K562 (cell line): ENCODE results near the gene SEBOX. TPM values are rescaled to one million over a fixed set of nuclear protein-coding genes. Genes with fewer than 3 reads are reported as not detected.

Experiments used
- EP400 ChIP-seq: fragments of 450-650 bp; IDR thresholded peaks from 2 replicates; pipeline ENCODE4 v1.6.1; 2017; ENCODE audit warnings: antibody characterized with exemption, mild to moderate bottlenecking, moderate library complexity
- ESRRB ChIP-seq: fragments of 250-450 bp; sonication (Bioruptor Pico); IDR thresholded peaks from 2 replicates; pipeline ENCODE4 v1.5.0; 2020; ENCODE audit warnings: mild to moderate bottlenecking, moderate library complexity, borderline replicate concordance
- ETV5 ChIP-seq: sonication (generic); formaldehyde crosslinking; IDR thresholded peaks from 2 replicates; pipeline ENCODE4 v1.4.0; 2020; ENCODE audit warnings: low read depth, mild to moderate bottlenecking, missing genetic modification reagents
- FOXK2 ChIP-seq, 2 experiments: fragments of 450-650 bp; IDR thresholded peaks in 1 of 2; conservative IDR thresholded peaks in 1 of 2; 2 replicates each; pipeline ENCODE4 v1.6.1; 2016; ENCODE audit warnings: low read depth in 2 of 2, mild to moderate bottlenecking in 1 of 2
- GTF2A2 ChIP-seq: IDR thresholded peaks from 2 replicates; pipeline ENCODE4 v1.6.1; 2016; ENCODE audit warnings: mild to moderate bottlenecking, missing genetic modification characterization, missing compliant biosample characterization
- HEY1 ChIP-seq: fragments of 250-450 bp; sonication (Bioruptor Pico); IDR thresholded peaks from 2 replicates; pipeline ENCODE4 v1.5.0; 2020; ENCODE audit warnings: mild to moderate bottlenecking, moderate library complexity, borderline replicate concordance
- KLF6 ChIP-seq: fragments of 250-450 bp; sonication (Bioruptor Pico); IDR thresholded peaks from 2 replicates; pipeline ENCODE4 v1.4.0; 2020; ENCODE audit warnings: mild to moderate bottlenecking, moderate library complexity, borderline replicate concordance
- MAFF ChIP-seq: IDR thresholded peaks from 2 replicates; pipeline ENCODE4 v1.6.1; 2012; ENCODE audit warnings: low read length, improper control_type of control experiment
- MTA2 ChIP-seq: fragments of 450-650 bp; IDR thresholded peaks from 2 replicates; pipeline ENCODE4 v1.6.1; 2016; ENCODE audit warnings: low read depth
- NONO ChIP-seq, 2 experiments: fragments of 200-400 bp in 1 of 2; fragments of 450-650 bp in 1 of 2; formaldehyde crosslinking in 1 of 2; IDR thresholded peaks; 2 replicates each; pipeline ENCODE4 v1.6.1; 2017; ENCODE audit warnings: low read depth in 2 of 2, mild to moderate bottlenecking in 2 of 2, moderate library complexity in 2 of 2, low read length in 1 of 2
- NR2C1 ChIP-seq, 2 experiments: fragments of 450-650 bp; IDR thresholded peaks; 2 replicates each; pipeline ENCODE4 v1.6.1; 2017; ENCODE audit warnings: mild to moderate bottlenecking in 2 of 2, antibody characterized with exemption in 1 of 2, inconsistent platforms in 1 of 2, missing compliant biosample characterization in 1 of 2, missing genetic modification characterization in 1 of 2
- WHSC1 ChIP-seq: IDR thresholded peaks from one replicate; pipeline ENCODE4 v1.6.1; 2012; ENCODE audit warnings: low read length, control low read depth, inconsistent platforms
- ZC3H8 ChIP-seq: fragments of 450-650 bp; IDR thresholded peaks from 2 replicates; pipeline ENCODE4 v1.6.1; 2017
- ZEB2 ChIP-seq: fragments of 450-650 bp; IDR thresholded peaks from 2 replicates; pipeline ENCODE4 v1.6.1; 2016
- ZHX1 ChIP-seq: fragments of 150-350 bp; conservative IDR thresholded peaks from 2 replicates; pipeline ENCODE4 v1.6.1; 2014; ENCODE audit warnings: low read length
- polyA plus RNA-seq, 8 experiments: library from polyadenylated mRNA; depleted of rRNA in 4 of 8; stranded (reverse) in 5 of 8; unstranded in 3 of 8; fragments of >200 nt; fragmentation: Nextera tagmentation in 2 of 8; fragmentation: Illumina TruSeq in 1 of 8; extraction: Ambion mirVana in 2 of 8; extraction: Trizol in 1 of 8; gene quantifications; 2 replicates each; pipeline versions ENCODE4 v1.2.1 to v1.2.3, GENCODE V29; 2011 to 2014; ENCODE audit warnings: inconsistent platforms in 1 of 8, missing spikeins in 1 of 8
- total RNA-seq, 7 experiments: library from RNA; depleted of rRNA in 6 of 7; stranded (reverse); fragments of >200 nt in 6 of 7; fragmentation: Illumina TruSeq in 2 of 7; extraction: Trizol in 2 of 7; gene quantifications; 2 replicates each; pipeline versions ENCODE4 v1.2.1 to v1.2.3, GENCODE V29; 2011 to 2021; ENCODE audit warnings: low replicate concordance in 1 of 7
- TF ChIP-seq, protein P1 (sequence below): fragments of 250-450 bp; sonication (Bioruptor Pico); IDR thresholded peaks from 2 replicates; pipeline ENCODE4 v1.4.0; 2020
- TF ChIP-seq, protein P2 (sequence below), 2 experiments: IDR thresholded peaks; 2 replicates each; pipeline ENCODE4 v1.6.1; 2011; ENCODE audit warnings: borderline replicate concordance in 1 of 2, control low read depth in 1 of 2, low read depth in 1 of 2, low read length in 1 of 2, mild to moderate bottlenecking in 1 of 2, mixed read lengths in 1 of 2, moderate library complexity in 1 of 2; ENCODE audit not compliant: insufficient read depth in 1 of 2, insufficient read length in 1 of 2, poor library complexity in 1 of 2, severe bottlenecking in 1 of 2; ENCODE audit errors: extremely low read depth in 1 of 2

Gene SEBOX
- total and polyA plus RNA-seq, 9 of the 15 experiments (the other 6 are each of a cell fraction or from before 2014, with no cell fraction given): not detected

DNA sequence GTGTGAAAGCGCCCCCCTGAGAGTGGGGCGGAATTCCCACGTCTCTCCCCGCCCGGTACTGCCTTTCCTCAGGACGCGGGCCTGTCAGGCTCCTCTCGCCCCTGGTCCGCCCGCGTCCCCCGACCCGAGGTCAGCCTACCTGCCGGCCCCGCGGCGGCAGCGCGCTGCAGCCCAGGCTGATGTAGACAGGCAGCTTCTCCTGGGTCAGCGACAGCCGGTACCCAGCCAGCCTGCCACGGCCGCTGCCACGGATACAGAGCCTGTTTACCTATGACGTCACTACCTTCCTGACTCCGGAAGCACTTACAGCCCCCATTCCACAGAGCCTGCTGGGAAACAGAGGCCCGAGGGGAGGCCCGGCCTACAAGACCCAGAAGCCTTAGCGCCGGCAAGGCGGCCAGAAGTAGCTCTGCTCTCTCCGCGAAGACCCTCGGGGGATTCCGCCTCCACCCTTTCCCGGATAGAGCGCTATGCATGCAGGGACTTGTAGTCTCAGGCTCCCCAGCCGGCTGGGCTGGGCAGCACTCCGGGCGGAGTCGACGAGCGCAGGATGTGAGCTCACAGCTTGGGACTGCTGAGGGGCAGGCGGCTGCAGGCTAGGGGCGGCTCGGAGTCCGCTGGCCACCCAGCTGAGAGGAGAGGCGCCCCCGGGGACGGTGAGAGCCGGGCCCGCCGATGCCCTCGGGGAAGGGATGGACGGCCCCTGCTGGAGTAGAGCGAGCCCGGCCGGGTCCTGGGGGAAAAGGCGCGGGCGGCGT, 29.6 kb downstream of the SEBOX start, which contains the start of the genes IFT20 and TNFAIP1 (continued):
- TF ChIP-seq NR2C1 (IDR thresholded peaks at IDR 0.05) (peak; percentile 100), NR2C1 (tag; IDR thresholded peaks at IDR 0.05) (peak; percentile 100), MAFF (no peak), ZHX1 (no peak), WHSC1 (no peak), MTA2 (peak; percentile 79), ZEB2 (no peak), EP400 (peak; percentile 88), HEY1 (CRISPR knock-in tag) (no peak), ETV5 (no peak; the same call in 1 of the 2 replicates), ZC3H8 (no peak), GTF2A2 (tag) (no peak), KLF6 (peak; percentile 70; the same call in 1 of the 2 replicates), ESRRB (CRISPR knock-in tag) (no peak), FOXK2 (conservative IDR thresholded peaks at IDR 0.05 in 1 of 2, IDR thresholded peaks at IDR 0.05 in 1 of 2; ENCODE audit: low read depth in 2 of 2) (peak; percentile 99 to 100), NONO (IDR thresholded peaks at IDR 0.05; ENCODE audit: low read depth in 2 of 2, low read length in 1 of 2) (no peak)
- TF ChIP-seq, protein P1, sequence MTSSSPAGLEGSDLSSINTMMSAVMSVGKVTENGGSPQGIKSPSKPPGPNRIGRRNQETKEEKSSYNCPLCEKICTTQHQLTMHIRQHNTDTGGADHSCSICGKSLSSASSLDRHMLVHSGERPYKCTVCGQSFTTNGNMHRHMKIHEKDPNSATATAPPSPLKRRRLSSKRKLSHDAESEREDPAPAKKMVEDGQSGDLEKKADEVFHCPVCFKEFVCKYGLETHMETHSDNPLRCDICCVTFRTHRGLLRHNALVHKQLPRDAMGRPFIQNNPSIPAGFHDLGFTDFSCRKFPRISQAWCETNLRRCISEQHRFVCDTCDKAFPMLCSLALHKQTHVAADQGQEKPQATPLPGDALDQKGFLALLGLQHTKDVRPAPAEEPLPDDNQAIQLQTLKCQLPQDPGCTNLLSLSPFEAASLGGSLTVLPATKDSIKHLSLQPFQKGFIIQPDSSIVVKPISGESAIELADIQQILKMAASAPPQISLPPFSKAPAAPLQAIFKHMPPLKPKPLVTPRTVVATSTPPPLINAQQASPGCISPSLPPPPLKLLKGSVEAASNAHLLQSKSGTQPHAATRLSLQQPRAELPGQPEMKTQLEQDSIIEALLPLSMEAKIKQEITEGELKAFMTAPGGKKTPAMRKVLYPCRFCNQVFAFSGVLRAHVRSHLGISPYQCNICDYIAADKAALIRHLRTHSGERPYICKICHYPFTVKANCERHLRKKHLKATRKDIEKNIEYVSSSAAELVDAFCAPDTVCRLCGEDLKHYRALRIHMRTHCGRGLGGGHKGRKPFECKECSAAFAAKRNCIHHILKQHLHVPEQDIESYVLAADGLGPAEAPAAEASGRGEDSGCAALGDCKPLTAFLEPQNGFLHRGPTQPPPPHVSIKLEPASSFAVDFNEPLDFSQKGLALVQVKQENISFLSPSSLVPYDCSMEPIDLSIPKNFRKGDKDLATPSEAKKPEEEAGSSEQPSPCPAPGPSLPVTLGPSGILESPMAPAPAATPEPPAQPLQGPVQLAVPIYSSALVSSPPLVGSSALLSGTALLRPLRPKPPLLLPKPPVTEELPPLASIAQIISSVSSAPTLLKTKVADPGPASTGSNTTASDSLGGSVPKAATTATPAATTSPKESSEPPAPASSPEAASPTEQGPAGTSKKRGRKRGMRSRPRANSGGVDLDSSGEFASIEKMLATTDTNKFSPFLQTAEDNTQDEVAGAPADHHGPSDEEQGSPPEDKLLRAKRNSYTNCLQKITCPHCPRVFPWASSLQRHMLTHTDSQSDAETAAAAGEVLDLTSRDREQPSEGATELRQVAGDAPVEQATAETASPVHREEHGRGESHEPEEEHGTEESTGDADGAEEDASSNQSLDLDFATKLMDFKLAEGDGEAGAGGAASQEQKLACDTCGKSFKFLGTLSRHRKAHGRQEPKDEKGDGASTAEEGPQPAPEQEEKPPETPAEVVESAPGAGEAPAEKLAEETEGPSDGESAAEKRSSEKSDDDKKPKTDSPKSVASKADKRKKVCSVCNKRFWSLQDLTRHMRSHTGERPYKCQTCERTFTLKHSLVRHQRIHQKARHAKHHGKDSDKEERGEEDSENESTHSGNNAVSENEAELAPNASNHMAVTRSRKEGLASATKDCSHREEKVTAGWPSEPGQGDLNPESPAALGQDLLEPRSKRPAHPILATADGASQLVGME (CRISPR knock-in tag): peak; percentile 97
- TF ChIP-seq, protein P2, sequence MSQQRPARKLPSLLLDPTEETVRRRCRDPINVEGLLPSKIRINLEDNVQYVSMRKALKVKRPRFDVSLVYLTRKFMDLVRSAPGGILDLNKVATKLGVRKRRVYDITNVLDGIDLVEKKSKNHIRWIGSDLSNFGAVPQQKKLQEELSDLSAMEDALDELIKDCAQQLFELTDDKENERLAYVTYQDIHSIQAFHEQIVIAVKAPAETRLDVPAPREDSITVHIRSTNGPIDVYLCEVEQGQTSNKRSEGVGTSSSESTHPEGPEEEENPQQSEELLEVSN (IDR thresholded peaks at IDR 0.05; ENCODE audit: borderline replicate concordance in 1 of 2, extremely low read depth in 1 of 2, insufficient read depth in 1 of 2, insufficient read length in 1 of 2, low read depth in 1 of 2, low read length in 1 of 2, poor library complexity in 1 of 2, severe bottlenecking in 1 of 2): no peak
